ENCODE measurements around the gene GABRD. TPM values are rescaled to one million over a fixed set of nuclear protein-coding genes. Genes with fewer than 3 reads are reported as not detected.
A peak's percentile ranks its signal among the peaks of the same experiment; 100 is the strongest.

The GABRD gene
- total RNA-seq, 1 experiment from 2014 or later = 0.26 TPM

DNA sequence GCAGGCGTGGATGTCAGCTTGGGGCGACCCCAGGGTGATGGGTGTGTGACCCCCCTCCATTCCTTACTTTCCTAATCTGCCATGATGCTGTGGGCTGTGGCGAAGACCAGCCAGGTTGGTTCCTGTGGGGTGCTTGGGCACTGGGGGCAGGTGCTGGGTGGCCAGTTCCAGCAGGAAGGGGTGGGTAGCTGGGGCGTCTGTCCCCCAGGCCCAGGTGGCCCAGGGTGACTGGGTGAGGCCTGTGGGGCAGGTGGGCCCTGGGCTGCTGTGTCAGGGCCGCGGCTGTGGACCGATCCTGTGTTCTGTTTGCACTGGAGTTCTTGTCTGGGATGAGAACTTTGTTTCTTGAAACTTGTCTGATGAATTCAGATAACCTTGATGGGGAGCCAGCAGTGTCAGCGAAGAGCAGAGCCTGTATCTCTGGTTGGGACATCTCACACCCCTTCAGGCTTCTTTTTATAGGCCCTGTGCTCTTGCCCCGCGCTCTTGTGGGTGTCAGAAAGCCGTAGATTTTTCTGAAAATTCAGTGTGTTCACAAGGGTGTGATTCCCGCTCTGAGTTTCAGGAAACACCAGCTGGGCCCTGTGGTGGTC is 34.7 kb downstream of the GABRD start:
- DNase-seq (ENCODE audit: low spot score) = no peak

DNA sequence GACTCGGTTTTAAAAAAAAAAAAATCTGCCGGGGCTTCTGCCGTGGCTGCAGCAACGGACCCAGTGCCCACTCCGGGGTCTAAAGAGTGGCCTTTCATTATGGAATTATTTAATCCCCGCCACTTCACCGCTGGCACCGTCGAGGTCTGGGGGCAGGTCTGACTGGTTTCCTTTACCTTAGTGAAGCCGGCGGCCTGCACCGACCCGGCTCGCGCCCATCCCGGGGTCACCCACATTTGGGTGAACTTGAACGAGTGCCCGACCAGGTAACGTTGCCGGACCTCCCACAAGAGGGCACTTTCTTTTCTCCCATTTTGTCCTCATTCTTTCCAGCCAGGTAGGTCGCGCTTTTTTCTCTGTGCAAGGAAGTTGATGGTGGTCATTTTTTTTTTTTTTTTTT is 35.4 kb downstream of the GABRD start:
- DNase-seq (ENCODE audit: low spot score) = no peak

DNA sequence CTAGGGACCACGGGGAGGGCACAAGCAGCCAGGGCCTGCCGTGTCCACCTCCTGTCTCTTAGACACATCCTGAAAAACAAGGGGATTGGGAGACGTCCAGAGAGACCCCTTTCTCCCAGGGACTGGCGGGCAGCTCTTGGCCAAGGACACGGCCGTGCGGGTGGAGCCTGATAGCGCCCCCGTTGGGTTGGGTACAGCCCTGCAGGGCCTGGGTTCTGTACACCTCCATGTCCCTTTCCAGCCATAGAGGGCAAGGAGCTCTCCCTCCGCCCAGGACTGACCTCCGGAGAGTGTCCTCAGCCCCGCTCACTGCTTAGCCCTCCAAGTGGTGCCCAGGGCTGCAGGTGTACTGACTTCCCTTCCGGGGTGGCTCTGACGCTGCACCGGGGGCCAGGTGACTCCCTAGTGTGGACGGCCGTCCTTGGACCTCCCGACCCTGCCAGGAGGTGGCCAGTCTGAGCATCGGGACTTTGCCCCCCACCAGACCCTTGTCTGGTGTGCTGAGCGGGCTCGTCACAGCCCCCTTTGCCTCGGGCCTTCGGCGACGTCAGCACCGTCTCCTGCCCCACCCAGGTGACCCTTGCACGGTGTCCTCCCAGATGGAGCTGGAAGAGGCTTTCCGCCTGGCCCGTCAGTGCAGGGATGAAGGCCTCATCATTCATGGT is 36.9 kb downstream of the GABRD start:
- DNase-seq (ENCODE audit: low spot score) = no peak

DNA sequence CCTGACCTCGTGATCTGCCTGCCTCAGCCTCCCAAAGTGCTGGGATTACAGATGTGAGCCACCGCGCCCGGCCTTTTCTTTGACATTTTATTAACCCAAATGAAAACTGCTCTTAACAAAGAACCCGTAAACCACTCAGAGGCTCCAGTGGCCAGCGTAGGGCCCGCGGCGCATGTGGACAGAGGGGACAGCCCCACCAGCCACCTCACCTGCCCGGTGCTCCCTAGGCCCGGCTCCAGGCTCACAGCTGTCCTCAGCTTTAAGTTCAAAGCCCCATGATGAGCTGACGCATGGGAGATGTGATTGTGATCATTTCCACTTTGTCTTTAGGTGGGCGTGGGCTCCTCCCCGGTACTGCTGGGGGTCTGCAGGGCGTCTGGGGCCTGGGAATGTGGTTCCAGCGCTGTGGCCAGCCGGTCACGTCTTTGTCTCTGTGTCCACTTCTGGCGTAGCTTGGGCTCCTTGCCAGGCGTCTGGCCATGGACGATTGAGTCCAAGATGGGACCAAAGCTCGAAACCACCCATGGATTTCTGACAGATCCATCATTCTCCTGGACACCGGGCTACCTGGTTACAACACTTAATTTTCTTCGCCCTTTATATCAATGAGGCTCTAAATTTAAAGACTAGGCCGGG is 37.9 kb downstream of the GABRD start:
- DNase-seq (ENCODE audit: low spot score) = no peak

DNA sequence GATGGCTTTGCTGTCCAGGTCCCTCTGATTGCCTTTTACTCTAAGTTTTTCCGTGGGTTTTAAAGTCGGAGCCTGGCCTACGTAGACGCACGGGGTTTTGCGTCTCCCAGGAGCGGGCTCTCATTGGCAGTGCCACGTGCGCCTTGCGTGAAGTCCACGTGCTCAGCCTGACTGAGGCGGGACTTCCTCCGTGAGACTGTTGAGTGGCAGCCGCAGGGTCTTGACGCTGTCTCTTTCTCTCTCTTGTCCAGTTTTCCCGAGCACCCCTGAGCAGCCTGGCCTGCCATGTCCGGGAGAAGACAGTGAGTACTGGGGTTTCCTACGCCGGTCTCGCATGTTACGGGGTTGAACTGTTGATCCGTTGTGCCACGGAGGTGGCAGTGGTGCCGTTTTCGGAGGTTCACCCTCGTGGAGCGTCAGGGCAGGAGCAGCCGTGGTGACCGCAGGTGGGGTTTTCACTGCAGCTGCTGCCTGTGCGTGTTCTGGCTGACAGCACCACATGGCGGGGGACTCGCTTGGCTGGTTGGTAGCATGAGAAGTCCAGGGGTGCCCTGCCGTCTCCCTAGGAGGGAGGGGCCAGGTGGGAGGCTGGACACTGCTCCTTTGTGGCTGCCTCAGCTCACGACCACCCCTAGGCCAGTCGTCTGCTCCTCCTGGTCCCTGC is 40.3 kb downstream of the GABRD start:
- no peak for DNase-seq (ENCODE audit: low spot score)

- no peak for DNase-seq (ENCODE audit: low spot score)
Observed at GRCh38 chr1:2060072-2060471, 40.9 kb downstream of the GABRD start.

GRCh38 chr1:2060535-2060934 is 41.4 kb downstream of the GABRD start:
- no peak for DNase-seq (ENCODE audit: low spot score)

DNA sequence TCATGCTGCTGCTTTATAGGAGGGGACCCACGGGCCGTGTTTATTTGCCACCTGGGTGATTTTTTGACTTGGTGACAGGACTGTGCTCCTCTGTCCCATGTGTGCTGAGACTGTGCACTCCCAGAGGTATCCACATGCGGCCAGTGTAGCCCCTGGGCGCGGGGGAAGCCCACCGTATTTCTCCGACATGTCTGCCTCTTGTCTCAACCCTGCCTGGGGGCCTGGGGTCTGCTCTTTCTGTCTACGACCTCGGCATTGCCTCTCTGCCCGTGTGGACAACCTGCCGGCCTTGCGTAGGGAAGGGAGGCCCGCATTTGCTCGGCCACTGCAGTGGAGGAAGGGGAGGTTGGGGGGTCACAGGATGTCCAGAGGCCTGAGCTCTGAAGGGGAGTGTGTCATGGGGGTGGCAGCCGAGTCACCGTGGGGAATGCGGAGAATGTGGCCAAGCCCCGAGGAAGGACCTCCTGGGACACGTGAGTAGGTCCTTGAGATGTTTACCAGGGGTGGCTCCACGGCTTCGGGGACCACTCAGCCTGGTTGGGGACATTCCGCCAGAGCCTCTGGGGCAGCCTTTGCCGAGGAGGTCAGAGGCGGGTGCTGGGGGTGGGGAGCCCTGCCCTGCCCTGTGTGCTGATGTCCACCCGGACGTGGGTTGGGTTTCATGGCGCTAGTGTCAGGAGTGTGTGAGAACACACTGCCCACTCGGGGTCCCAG is 42.1 kb downstream of the GABRD start:
- no peak for DNase-seq (ENCODE audit: low spot score)

- DNase-seq (ENCODE audit: low spot score) = no peak
Observed at GRCh38 chr1:2065699-2066098, 46.6 kb downstream of the GABRD start.

DNA sequence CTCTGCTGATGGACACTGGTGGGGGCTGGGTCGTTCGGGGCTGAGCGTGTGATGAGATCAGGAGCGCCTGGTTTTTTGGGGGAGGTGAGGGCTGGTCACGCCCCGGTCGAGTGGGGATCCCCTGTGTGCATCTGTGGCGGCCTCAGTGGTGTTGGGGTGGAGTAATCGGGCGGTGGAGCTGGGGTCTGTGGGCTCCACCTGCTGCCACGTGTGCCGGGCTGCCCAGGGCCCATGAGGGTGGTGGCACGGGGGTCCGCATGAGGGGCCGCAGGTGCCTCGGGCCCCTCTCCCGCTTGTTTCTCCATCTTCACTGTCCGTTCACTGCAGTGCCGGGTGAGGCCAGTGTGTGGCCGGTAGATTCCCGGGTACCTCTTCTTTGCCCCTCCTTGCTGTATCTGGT is 48.2 kb downstream of the GABRD start:
- no peak for DNase-seq (ENCODE audit: low spot score)

- DNase-seq (ENCODE audit: low spot score) = no peak
Observed at GRCh38 chr1:2067981-2068380, 48.8 kb downstream of the GABRD start.

DNA sequence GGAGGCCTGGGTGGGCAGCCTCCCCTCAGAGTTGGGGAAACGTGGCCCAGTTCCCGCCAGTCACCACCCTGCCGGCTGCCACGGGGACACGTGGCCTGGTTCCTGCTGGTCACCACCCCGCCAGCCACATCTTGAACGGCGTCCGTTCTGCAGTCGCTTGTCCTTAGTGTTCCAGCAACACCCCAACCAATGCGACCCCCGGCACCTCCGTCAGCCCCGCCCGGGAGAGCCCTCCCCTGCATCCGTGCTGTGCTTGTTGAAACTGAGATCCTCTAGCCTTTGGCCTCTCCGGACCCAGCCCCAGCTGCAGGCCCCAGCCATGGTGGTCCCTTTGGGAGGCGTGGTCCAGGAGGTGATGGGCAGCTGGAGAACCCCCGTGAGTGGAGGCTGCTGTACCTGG is 49.8 kb downstream of the GABRD start:
- DNase-seq (ENCODE audit: low spot score) = no peak

DNA sequence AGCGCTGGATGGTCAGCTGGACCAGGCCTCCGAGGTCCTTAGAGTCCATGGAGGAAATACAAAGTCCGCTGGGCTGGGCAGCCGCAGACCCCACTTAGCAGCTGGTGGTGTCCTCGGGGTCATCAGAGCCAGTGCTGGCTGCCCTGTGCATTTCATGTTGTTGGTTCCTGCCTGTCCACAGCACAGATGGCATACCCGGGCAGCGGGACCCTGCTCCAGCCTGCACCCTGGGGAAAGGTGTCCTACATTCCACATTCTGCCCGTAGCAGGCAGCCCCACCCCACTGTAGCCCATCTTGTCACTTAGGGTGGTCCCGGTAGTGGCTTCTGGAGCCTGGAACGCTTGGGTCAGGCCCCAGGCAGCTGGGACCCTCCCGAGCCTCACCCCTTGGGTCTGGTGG is 50.9 kb downstream of the GABRD start:
- no peak for DNase-seq (ENCODE audit: low spot score)

- DNase-seq (ENCODE audit: low spot score) = no peak
Observed at GRCh38 chr1:2070800-2071530, 51.8 kb downstream of the GABRD start.

- DNase-seq (ENCODE audit: low spot score) = no peak
Observed at GRCh38 chr1:2072109-2072806, 53.1 kb downstream of the GABRD start.

GRCh38 chr1:2072891-2073290 is 53.7 kb downstream of the GABRD start:
- no peak for DNase-seq (ENCODE audit: low spot score)

DNA sequence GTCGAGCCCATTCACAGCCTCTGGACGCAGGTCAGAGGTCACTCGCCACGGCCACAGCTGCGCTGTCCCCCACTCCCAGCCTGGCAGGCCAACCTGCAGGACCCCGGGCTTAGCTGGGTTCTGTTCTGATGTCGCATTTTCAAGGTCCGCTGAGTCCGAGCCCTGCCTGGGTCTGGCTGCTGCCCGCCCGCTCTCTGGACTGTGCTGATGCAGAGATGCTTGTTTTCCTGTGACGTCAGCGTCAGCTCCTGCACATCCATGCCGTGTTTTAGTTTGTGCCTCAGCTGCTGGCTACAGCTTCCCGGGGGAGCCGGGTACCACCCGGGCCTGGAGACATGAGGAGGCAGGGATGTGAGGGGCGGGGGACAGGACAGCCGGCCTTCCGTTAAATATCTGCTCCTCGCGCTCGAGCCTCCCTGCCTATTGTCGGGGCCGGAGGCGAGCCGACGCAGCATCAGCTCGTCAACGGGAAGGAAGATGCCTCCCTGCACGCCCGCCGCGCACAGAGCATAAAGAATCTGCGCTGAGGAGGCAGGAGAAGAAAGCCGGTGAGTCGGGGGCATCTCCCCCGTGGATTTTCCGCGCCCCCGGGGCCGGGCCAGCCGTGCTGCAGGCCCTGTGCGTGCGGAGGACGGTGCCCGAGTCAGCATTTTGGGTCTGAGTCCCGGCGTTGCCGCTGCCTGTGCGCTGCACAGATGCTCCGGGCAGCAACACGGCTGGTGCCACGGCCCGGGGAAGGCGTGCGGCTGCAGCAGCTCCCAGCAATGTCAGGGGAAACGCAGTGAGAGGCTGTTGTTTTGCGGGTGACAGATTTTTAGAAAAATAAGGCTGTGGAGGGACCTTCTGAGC is 54.5 kb downstream of the GABRD start:
- DNase-seq (ENCODE audit: low spot score) = peak; percentile 13

- DNase-seq (ENCODE audit: low spot score) = no peak
Observed at GRCh38 chr1:2074396-2074795, 55.3 kb downstream of the GABRD start.

DNA sequence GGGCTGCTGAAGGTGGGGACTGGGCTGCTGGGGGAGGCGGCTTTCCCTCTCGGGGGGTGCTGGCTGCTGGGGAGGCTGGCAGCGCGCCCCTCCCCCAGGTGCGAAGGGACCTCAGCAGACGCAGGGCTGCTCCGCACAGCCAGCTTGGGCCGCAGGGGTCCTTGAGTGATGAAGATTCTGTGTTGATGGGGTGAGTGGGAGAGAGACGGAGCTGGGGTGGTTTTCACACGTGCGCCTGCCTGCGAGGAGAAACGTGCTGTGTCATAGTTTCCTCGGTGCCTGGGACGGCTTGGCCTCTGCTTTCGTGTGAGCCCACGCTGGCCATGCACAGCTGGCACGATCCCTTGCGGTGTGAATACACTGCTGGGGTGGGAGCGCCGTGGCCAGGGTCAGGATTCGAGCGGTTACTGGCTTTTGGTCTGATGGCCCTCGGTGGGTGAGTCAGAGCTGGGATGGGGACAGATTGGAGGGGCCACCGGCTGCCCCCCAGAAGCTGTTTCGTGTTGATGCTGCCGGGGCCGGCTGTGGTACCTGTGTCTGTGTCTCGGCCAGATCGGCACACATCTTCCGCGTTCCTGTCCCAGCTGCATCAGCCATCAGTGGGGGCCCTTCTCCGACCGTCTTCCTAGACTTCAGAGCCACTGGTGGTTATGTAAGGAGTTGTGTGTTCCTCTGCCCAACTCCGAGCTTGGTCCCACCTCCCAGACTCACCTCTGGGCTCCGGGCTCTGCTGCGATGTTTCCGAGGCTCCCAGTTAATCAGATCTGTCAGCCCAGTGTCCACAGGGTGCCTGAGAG is 56.0 kb downstream of the GABRD start:
- no peak for DNase-seq (ENCODE audit: low spot score)

Measured in A172 (cell line).